Central memory CD8-positive, alpha-beta T cell (primary cell): Measurements from ENCODE around the gene RTTN.
A peak's percentile ranks its signal among the peaks of the same experiment; 100 is the strongest.
"Not testable (repeated sequence)": the region's sequence is repeated elsewhere in the genome, so short reads cannot be mapped to it uniquely, and the experiment has no call there.

ENCODE experiments used
- ATAC-seq: fragments of 150-1000 bp; cut with Tn5 transposase; replicated peaks from 2 replicates; pipeline ENCODE4 v1.10.0; 2022; ENCODE audit warnings: mild to moderate bottlenecking, moderate FRiP score, moderate number of reproducible peaks; ENCODE audit not compliant: poor library complexity, severe bottlenecking; ENCODE audit errors: extremely low read depth
- DNase-seq, 2 donors: peaks; one replicate each; pipeline ENCODE4 v3.0.0; 2021; ENCODE audit warnings: low spot score in 2 of 2
- H3K27ac Mint-ChIP-seq: one replicate; pipeline ENCODE4 v1.8.0; 2022; ENCODE audit warnings: low read depth, mild to moderate bottlenecking, moderate library complexity, mixed read lengths
- H3K27me3 Mint-ChIP-seq: one replicate; pipeline ENCODE4 v1.8.0; 2022; ENCODE audit warnings: mixed read lengths
- H3K36me3 Mint-ChIP-seq: one replicate; pipeline ENCODE4 v1.8.0; 2022; ENCODE audit warnings: mild to moderate bottlenecking, moderate library complexity, mixed read lengths; ENCODE audit not compliant: insufficient read depth
- H3K4me1 Mint-ChIP-seq: one replicate; pipeline ENCODE4 v1.8.0; 2022; ENCODE audit warnings: mixed read lengths
- H3K4me3 Mint-ChIP-seq: one replicate; pipeline ENCODE4 v1.8.0; 2022; ENCODE audit warnings: mild to moderate bottlenecking, moderate library complexity, mixed read lengths
- H3K9me3 Mint-ChIP-seq: one replicate; pipeline ENCODE4 v1.8.0; 2022; ENCODE audit warnings: mixed read lengths

Gene RTTN

GRCh38 chr18:70205421-70206397 lies at the start of gene RTTN:
RTTN (minus strand) TSS chr18:70205687; CDS start chr18:70205658, 29 bp downstream.
- H3K27me3 Mint-ChIP-seq: peaks cover 21% of the 10 kb centered on the region
- H3K36me3 Mint-ChIP-seq: peaks cover 16% of the 10 kb centered on the region
- no peaks in the 10 kb centered on the region for H3K9me3 Mint-ChIP-seq
- peaks cover 29% of the 10 kb centered on the region for H3K4me1 Mint-ChIP-seq
- ATAC-seq: peak; percentile 93
- peak; percentile 87 to 96 for DNase-seq
- peak within 1 kb of the TSS; percentile 94 for H3K4me3 Mint-ChIP-seq
- peak within 1 kb of the TSS; percentile 94 for H3K27ac Mint-ChIP-seq

GRCh38 chr18:70250781-70251180 lies 45.3 kb upstream of the RTTN start:
- H3K36me3 Mint-ChIP-seq: no peaks in the 10 kb centered on the region
- no peak for ATAC-seq
- H3K27ac Mint-ChIP-seq: no peak overlapping the region
- no peak overlapping the region for H3K4me3 Mint-ChIP-seq
- H3K4me1 Mint-ChIP-seq: no peaks in the 10 kb centered on the region
- no peak for DNase-seq
- peaks cover 4% of the 10 kb centered on the region for H3K27me3 Mint-ChIP-seq
- H3K9me3 Mint-ChIP-seq: no peaks in the 10 kb centered on the region

- DNase-seq, H3K27me3 Mint-ChIP-seq, H3K4me3 Mint-ChIP-seq, H3K27ac Mint-ChIP-seq, H3K4me1 Mint-ChIP-seq, ATAC-seq, H3K36me3 Mint-ChIP-seq, H3K9me3 Mint-ChIP-seq: not testable (repeated sequence)
Observed at GRCh38 chr18:70249861-70250260, 44.4 kb upstream of the RTTN start.

GRCh38 chr18:70249118-70249517 lies 43.6 kb upstream of the RTTN start:
- H3K36me3 Mint-ChIP-seq: no peaks in the 10 kb centered on the region
- H3K4me3 Mint-ChIP-seq: no peak overlapping the region
- no peaks in the 10 kb centered on the region for H3K9me3 Mint-ChIP-seq
- H3K27me3 Mint-ChIP-seq: no peaks in the 10 kb centered on the region
- no peak overlapping the region for H3K27ac Mint-ChIP-seq
- no peak for ATAC-seq
- H3K4me1 Mint-ChIP-seq: no peaks in the 10 kb centered on the region
- DNase-seq: no peak

- Mint-ChIP-seq H3K27ac (no peak overlapping the region), H3K9me3 (no peaks in the 10 kb centered on the region), H3K27me3 (peaks cover 7% of the 10 kb centered on the region), H3K4me1 (no peaks in the 10 kb centered on the region), H3K36me3 (peaks cover 1% of the 10 kb centered on the region), H3K4me3 (no peak overlapping the region)
- DNase-seq (no peak), ATAC-seq (no peak)
Observed at GRCh38 chr18:70246061-70246466, 40.6 kb upstream of the RTTN start.

- Mint-ChIP-seq H3K9me3 (no peaks in the 10 kb centered on the region), H3K36me3 (peaks cover 1% of the 10 kb centered on the region), H3K27ac (no peak overlapping the region), H3K27me3 (peaks cover 35% of the 10 kb centered on the region), H3K4me3 (no peak overlapping the region), H3K4me1 (no peaks in the 10 kb centered on the region)
- no peak for ATAC-seq
- DNase-seq: no peak
Observed at GRCh38 chr18:70243131-70243929, 37.8 kb upstream of the RTTN start.

GRCh38 chr18:70236921-70237320 lies 31.4 kb upstream of the RTTN start:
- not testable (repeated sequence) for ATAC-seq, H3K9me3 Mint-ChIP-seq, H3K36me3 Mint-ChIP-seq, DNase-seq, H3K27ac Mint-ChIP-seq, H3K4me3 Mint-ChIP-seq, H3K4me1 Mint-ChIP-seq
- peaks cover 76% of the 10 kb centered on the region for H3K27me3 Mint-ChIP-seq

GRCh38 chr18:70235478-70235877 lies 30.0 kb upstream of the RTTN start:
- Mint-ChIP-seq H3K27me3 (peaks cover 78% of the 10 kb centered on the region), H3K9me3 (no peaks in the 10 kb centered on the region), H3K4me1 (no peaks in the 10 kb centered on the region), H3K4me3 (no peak overlapping the region), H3K27ac (no peak overlapping the region), H3K36me3 (no peaks in the 10 kb centered on the region)
- ATAC-seq (no peak), DNase-seq (no peak)

- Mint-ChIP-seq H3K27ac (no peak overlapping the region), H3K4me3 (no peak overlapping the region), H3K36me3 (no peaks in the 10 kb centered on the region), H3K27me3 (peaks cover 78% of the 10 kb centered on the region), H3K4me1 (no peaks in the 10 kb centered on the region), H3K9me3 (no peaks in the 10 kb centered on the region)
- DNase-seq: no peak
- no peak for ATAC-seq
Observed at GRCh38 chr18:70234667-70235459, 29.4 kb upstream of the RTTN start.

- Mint-ChIP-seq H3K27me3 (peaks cover 78% of the 10 kb centered on the region), H3K4me3 (no peak overlapping the region), H3K4me1 (no peaks in the 10 kb centered on the region), H3K9me3 (no peaks in the 10 kb centered on the region), H3K36me3 (no peaks in the 10 kb centered on the region), H3K27ac (no peak overlapping the region)
- ATAC-seq: no peak
- no peak for DNase-seq
Observed at GRCh38 chr18:70233974-70234373, 28.5 kb upstream of the RTTN start.

GRCh38 chr18:70232261-70232660 lies 26.8 kb upstream of the RTTN start:
- H3K36me3 Mint-ChIP-seq: no peaks in the 10 kb centered on the region
- H3K4me1 Mint-ChIP-seq: no peaks in the 10 kb centered on the region
- no peak for DNase-seq
- H3K27ac Mint-ChIP-seq: no peak overlapping the region
- peaks cover 69% of the 10 kb centered on the region for H3K27me3 Mint-ChIP-seq
- no peak for ATAC-seq
- no peak overlapping the region for H3K4me3 Mint-ChIP-seq
- H3K9me3 Mint-ChIP-seq: peaks cover 9% of the 10 kb centered on the region

- no peaks in the 10 kb centered on the region for H3K36me3 Mint-ChIP-seq
- DNase-seq (no peak), ATAC-seq (no peak)
- H3K27me3 Mint-ChIP-seq: peaks cover 57% of the 10 kb centered on the region
- no peaks in the 10 kb centered on the region for H3K4me1 Mint-ChIP-seq
- peaks cover 12% of the 10 kb centered on the region for H3K9me3 Mint-ChIP-seq
- H3K27ac Mint-ChIP-seq: no peak overlapping the region
- no peak overlapping the region for H3K4me3 Mint-ChIP-seq
Observed at GRCh38 chr18:70229639-70230038, 24.2 kb upstream of the RTTN start.
